CD4-positive, alpha-beta T cell treated with Interleukin-6 for 4 hours (primary cell): Measurements from ENCODE around the gene GMPS.
"Not testable (repeated sequence)": the region's sequence is repeated elsewhere in the genome, so short reads cannot be mapped to it uniquely, and the experiment has no call there.

Source experiments
- DNase-seq: peaks from one replicate; pipeline ENCODE4 v3.0.0-alpha.2; 2020; ENCODE audit warnings: mixed read lengths

Gene GMPS

GRCh38 chr3:155870133-155870944, at the start of gene GMPS:
Gene GMPS (plus strand): TSS chr3:155870650. CDS start chr3:155870871, 221 bp downstream.
- DNase-seq: peak; percentile 96

- not testable (repeated sequence) for DNase-seq
Measured at GRCh38 chr3:155828490-155829098, 41.9 kb upstream of the GMPS start.

- DNase-seq: no peak
Measured at GRCh38 chr3:155835341-155836071, 34.9 kb upstream of the GMPS start.

- DNase-seq: no peak
Measured at GRCh38 chr3:155843569-155843968, 26.9 kb upstream of the GMPS start.

GRCh38 chr3:155846119-155846518, 24.3 kb upstream of the GMPS start:
- no peak for DNase-seq

- DNase-seq: no peak
Measured at GRCh38 chr3:155847993-155848392, 22.5 kb upstream of the GMPS start.

- not testable (repeated sequence) for DNase-seq
Measured at GRCh38 chr3:155849404-155849803, 21.0 kb upstream of the GMPS start.

- DNase-seq: no peak
Measured at GRCh38 chr3:155852341-155852740, 18.1 kb upstream of the GMPS start.

- peak; percentile 34 for DNase-seq
Measured at GRCh38 chr3:155853214-155854140, 17.0 kb upstream of the GMPS start.

GRCh38 chr3:155854141-155854940, 16.1 kb upstream of the GMPS start, which contains the start of gene SLC33A1:
Gene SLC33A1 (minus strand): TSS chr3:155854427. CDS start chr3:155853997, 430 bp downstream.
- DNase-seq: peak; percentile 98

GRCh38 chr3:155859859-155860258, 10.6 kb upstream of the GMPS start:
- DNase-seq: no peak

GRCh38 chr3:155860424-155860823, 10.0 kb upstream of the GMPS start:
- not testable (repeated sequence) for DNase-seq

- no peak for DNase-seq
Measured at GRCh38 chr3:155861476-155862183, 8.8 kb upstream of the GMPS start.

GRCh38 chr3:155862290-155862982, 8.0 kb upstream of the GMPS start:
- peak; percentile 69 for DNase-seq

- DNase-seq: no peak
Measured at GRCh38 chr3:155863072-155863784, 7.2 kb upstream of the GMPS start.

GRCh38 chr3:155869691-155870090, 759 bp upstream of the GMPS start:
- DNase-seq: no peak

- DNase-seq: peak; percentile 53
Measured at GRCh38 chr3:155870945-155871745, 695 bp downstream of the GMPS start.

GRCh38 chr3:155871746-155872158, 1.3 kb downstream of the GMPS start:
- no peak for DNase-seq
